PC-9 (cell line): Measurements from ENCODE around the gene LRRK1. TPM values are rescaled to one million over a fixed set of nuclear protein-coding genes. Genes with fewer than 3 reads are reported as not detected.

Source experiments
- BruUV-seq: library from RNA; stranded (reverse); fragments of 400-500 nt; replicated peaks from 2 replicates; lab custom pipeline; 2021; lab: Mats Ljungman, UMichigan
- CTCF ChIA-PET: fragments of 300-600 bp; sonication (Branson Sonifier 250); formaldehyde crosslinking; loops from one replicate; lab custom pipeline; 2022; ENCODE audit warnings: antibody characterized with exemption; lab: Charles Lee
- POLR2A ChIA-PET: fragments of 300-600 bp; sonication (Branson Sonifier 250); formaldehyde crosslinking; loops from one replicate; lab custom pipeline; 2022; ENCODE audit warnings: antibody characterized with exemption; ENCODE audit not compliant: unreplicated experiment; lab: Charles Lee
- DNase-seq, 2 experiments: peaks; one replicate each; pipeline versions ENCODE4 v3.0.0 to v3.0.0-alpha.2; 2015 to 2022; ENCODE audit warnings: mixed read lengths in 1 of 2
- H2AFZ ChIP-seq: fragments of 200-600 bp; sonication (generic); 2 replicates; pipeline ENCODE4 v1.8.1; 2017; ENCODE audit warnings: antibody characterized with exemption
- H3F3A ChIP-seq: fragments of 200-600 bp; sonication (generic); 2 replicates; pipeline ENCODE4 v1.8.1; 2017; ENCODE audit warnings: antibody characterized with exemption, mild to moderate bottlenecking, low read depth; ENCODE audit not compliant: insufficient read depth
- H3K27ac ChIP-seq: fragments of 200-600 bp; sonication (generic); 2 replicates; pipeline ENCODE4 v1.6.1; 2016; ENCODE audit warnings: mixed run types
- H3K27me3 ChIP-seq: fragments of 200-600 bp; sonication (generic); 2 replicates; pipeline ENCODE4 v1.6.1; 2016; ENCODE audit warnings: low read depth, mixed run types; ENCODE audit not compliant: insufficient read depth
- H3K36me3 ChIP-seq: fragments of 200-600 bp; sonication (generic); 2 replicates; pipeline ENCODE4 v1.6.1; 2016; ENCODE audit warnings: low read depth, mixed run types
- H3K4me1 ChIP-seq: fragments of 200-600 bp; sonication (generic); replicated peaks from 2 replicates; pipeline ENCODE4 v1.6.1; 2016; ENCODE audit warnings: mixed run types; ENCODE audit not compliant: insufficient read depth
- H3K4me2 ChIP-seq: fragments of 200-600 bp; sonication (generic); 2 replicates; pipeline ENCODE4 v1.6.1; 2017; ENCODE audit warnings: mixed run types
- H3K4me3 ChIP-seq: fragments of 200-600 bp; sonication (generic); 2 replicates; pipeline ENCODE4 v1.6.1; 2016; ENCODE audit warnings: mixed run types
- H3K79me2 ChIP-seq: fragments of 200-600 bp; sonication (generic); 2 replicates; pipeline ENCODE4 v1.6.1; 2017; ENCODE audit warnings: low read depth, mixed run types
- H3K9me2 ChIP-seq: fragments of 200-600 bp; sonication (generic); 2 replicates; pipeline ENCODE4 v1.8.1; 2017; ENCODE audit warnings: mild to moderate bottlenecking; ENCODE audit not compliant: insufficient read depth
- H3K9me3 ChIP-seq: fragments of 200-600 bp; sonication (generic); 2 replicates; pipeline ENCODE4 v1.8.1; 2016; ENCODE audit warnings: low read depth; ENCODE audit not compliant: insufficient read depth
- H4K20me1 ChIP-seq: fragments of 200-600 bp; sonication (generic); 2 replicates; pipeline ENCODE4 v1.8.1; 2017; ENCODE audit not compliant: insufficient read depth
- CTCF ChIP-seq: fragments of 200-600 bp; sonication (generic); conservative IDR thresholded peaks from 2 replicates; pipeline ENCODE4 v1.6.1; 2017; ENCODE audit warnings: mixed run types, antibody characterized with exemption, mild to moderate bottlenecking, moderate library complexity
- EZH2 ChIP-seq: fragments of 200-600 bp; sonication (generic); IDR thresholded peaks from 2 replicates; pipeline ENCODE4 v1.8.0; 2017; ENCODE audit warnings: antibody characterized with exemption, low read depth
- intact Hi-C: fragments of 100-400 bp; cut with micrococcal nuclease; formaldehyde crosslinking; loops from one replicate; pipeline ENCODE4 v1.10.0; 2022; ENCODE audit not compliant: unreplicated experiment
- total RNA-seq: library from RNA; stranded (reverse); gene quantifications from 2 replicates; pipeline ENCODE4 v1.2.3, GENCODE V29; 2021

LRRK1 gene
- total RNA-seq, 1 experiment from 2014 or later = 15.7 TPM

GRCh38 chr15:100898152-100898490, 21.0 kb upstream of the LRRK1 start:
- no peak for TF ChIP-seq CTCF
- no peak for TF ChIP-seq EZH2
- Histone ChIP-seq H3K36me3 (peaks cover 94% of the 10 kb centered on the region), H3K27ac (peak overlapping the region; percentile 10; the same call in 1 of the 2 replicates), H3K79me2 (peaks cover 36% of the 10 kb centered on the region), H3K9me3 (no peaks in the 10 kb centered on the region), H4K20me1 (peaks cover 13% of the 10 kb centered on the region), H3F3A (peaks cover 97% of the 10 kb centered on the region), H3K4me2 (no peak overlapping the region), H2AFZ (no peak overlapping the region), H3K9me2 (no peaks in the 10 kb centered on the region), H3K27me3 (no peaks in the 10 kb centered on the region), H3K4me1 (no peaks in the 10 kb centered on the region), H3K4me3 (no peak overlapping the region)
- BruUV-seq = no TSS peak
- intact Hi-C loops = no loop called here
- POLR2A ChIA-PET = interaction anchor here (0.6 kb wide), 1 partner anchor 82 kb away, joined by 5 read pairs; no protein-coding TSS in a partner anchor
- CTCF ChIA-PET = no interaction called here
- DNase-seq = no peak

- Histone ChIP-seq H3F3A (peaks cover 97% of the 10 kb centered on the region), H3K27me3 (no peaks in the 10 kb centered on the region), H3K9me2 (no peaks in the 10 kb centered on the region), H2AFZ (no peak overlapping the region), H3K4me1 (no peaks in the 10 kb centered on the region), H3K36me3 (peaks cover 94% of the 10 kb centered on the region), H3K4me3 (no peak overlapping the region), H3K27ac (peak overlapping the region; percentile 10; the same call in 1 of the 2 replicates), H3K9me3 (no peaks in the 10 kb centered on the region), H3K79me2 (peaks cover 35% of the 10 kb centered on the region), H3K4me2 (no peak overlapping the region), H4K20me1 (peaks cover 17% of the 10 kb centered on the region)
- BruUV-seq = no TSS peak
- CTCF ChIA-PET = no interaction called here
- intact Hi-C loops = no loop called here
- TF ChIP-seq CTCF (no peak), EZH2 (no peak)
- DNase-seq = no peak
- POLR2A ChIA-PET = interaction anchor here (0.6 kb wide), 1 partner anchor 81 kb away, joined by 5 read pairs; no protein-coding TSS in a partner anchor
Observed at GRCh38 chr15:100898661-100899462, 20.3 kb upstream of the LRRK1 start.

GRCh38 chr15:100899601-100900000, 19.6 kb upstream of the LRRK1 start:
- no peaks in the 10 kb centered on the region for H3K27me3 ChIP-seq
- H3F3A ChIP-seq = peaks cover 94% of the 10 kb centered on the region
- H2AFZ ChIP-seq = no peak overlapping the region
- intact Hi-C loops = no loop called here
- H3K9me2 ChIP-seq = no peaks in the 10 kb centered on the region
- H3K4me1 ChIP-seq = no peaks in the 10 kb centered on the region
- CTCF ChIA-PET = interaction anchor here (0.6 kb wide), 1 partner anchor 29 kb away, joined by 3 read pairs; no protein-coding TSS in a partner anchor
- H3K9me3 ChIP-seq = no peaks in the 10 kb centered on the region
- H4K20me1 ChIP-seq = peaks cover 17% of the 10 kb centered on the region
- H3K79me2 ChIP-seq = peaks cover 27% of the 10 kb centered on the region
- TF ChIP-seq EZH2 (no peak), CTCF (no peak)
- peak overlapping the region; percentile 10; the same call in 1 of the 2 replicates for H3K27ac ChIP-seq
- H3K36me3 ChIP-seq = peaks cover 94% of the 10 kb centered on the region
- no peak for DNase-seq
- BruUV-seq = no TSS peak
- POLR2A ChIA-PET = no interaction called here
- no peak overlapping the region for H3K4me2 ChIP-seq
- H3K4me3 ChIP-seq = no peak overlapping the region
